ENCODE data around the gene ANKS1A.

Gene ANKS1A

GRCh38 chr6:34909320-34909883 lies 20.3 kb downstream of the ANKS1A start:
- no peak overlapping the region for H3K4me3 ChIP-seq (ENCODE audit: low read depth, low read length)
- TF ChIP-seq CTCF (IDR thresholded peaks at IDR 0.05; ENCODE audit: low read depth, low read length) = no peak

DNA sequence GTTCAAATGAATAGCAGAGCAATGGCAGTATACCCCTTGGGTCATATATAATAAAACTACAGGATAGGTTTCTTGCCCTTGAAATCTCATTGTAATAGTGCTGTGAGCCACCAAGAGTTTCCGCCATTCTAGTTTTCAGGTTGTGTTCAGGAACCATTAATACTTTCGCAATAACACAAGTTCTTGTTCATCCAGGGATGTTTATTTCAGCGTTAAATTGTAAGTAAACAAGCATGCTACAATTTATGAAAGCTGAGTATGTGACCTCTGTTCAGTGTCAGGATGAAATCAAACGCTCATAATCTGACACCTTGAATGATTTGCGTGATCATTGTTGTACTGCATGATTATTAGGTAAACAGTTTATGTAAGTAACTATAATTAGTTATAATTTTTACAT lies 22.8 kb downstream of the ANKS1A start:
- no peak overlapping the region for H3K4me3 ChIP-seq (ENCODE audit: low read depth, low read length)
- no peak for TF ChIP-seq CTCF (IDR thresholded peaks at IDR 0.05; ENCODE audit: low read depth, low read length)

DNA sequence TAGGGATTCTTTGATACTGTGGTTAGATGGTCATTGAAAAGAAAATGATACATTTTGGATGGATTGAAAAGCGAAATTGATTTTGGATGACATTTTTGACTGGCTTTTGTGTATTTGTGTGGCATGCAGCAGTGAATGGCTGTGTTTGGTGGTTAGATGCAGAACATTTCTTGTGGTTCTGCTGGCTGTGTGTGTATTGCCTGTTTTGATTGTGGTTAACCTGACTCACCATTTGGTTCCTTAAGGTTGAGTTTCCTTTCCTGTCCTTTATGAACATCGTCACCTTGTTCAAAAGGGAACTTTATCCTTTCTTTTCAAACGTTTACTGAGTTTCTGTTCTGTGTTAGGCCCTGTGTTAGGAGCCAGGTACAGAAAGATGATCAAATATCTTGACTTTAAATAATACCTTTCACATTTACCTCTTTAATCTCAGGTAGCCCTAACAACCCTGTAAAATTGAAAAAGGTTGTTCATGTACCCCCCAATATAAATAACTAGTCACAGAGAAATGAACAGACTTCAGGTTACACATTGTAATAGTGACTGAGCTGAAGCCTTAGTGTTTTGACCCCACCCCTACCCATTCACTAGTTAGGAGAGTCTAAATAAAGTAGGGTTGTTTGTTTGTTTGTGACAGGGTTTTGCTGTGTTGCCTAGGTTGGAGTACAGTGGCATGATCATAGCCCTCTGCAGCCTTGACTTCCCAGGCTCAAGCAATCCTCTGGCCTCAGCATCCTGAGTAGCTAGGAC lies 23.8 kb downstream of the ANKS1A start:
- TF ChIP-seq CTCF (IDR thresholded peaks at IDR 0.05; ENCODE audit: low read depth, low read length) = no peak
- no peak overlapping the region for H3K4me3 ChIP-seq (ENCODE audit: low read depth, low read length)

DNA sequence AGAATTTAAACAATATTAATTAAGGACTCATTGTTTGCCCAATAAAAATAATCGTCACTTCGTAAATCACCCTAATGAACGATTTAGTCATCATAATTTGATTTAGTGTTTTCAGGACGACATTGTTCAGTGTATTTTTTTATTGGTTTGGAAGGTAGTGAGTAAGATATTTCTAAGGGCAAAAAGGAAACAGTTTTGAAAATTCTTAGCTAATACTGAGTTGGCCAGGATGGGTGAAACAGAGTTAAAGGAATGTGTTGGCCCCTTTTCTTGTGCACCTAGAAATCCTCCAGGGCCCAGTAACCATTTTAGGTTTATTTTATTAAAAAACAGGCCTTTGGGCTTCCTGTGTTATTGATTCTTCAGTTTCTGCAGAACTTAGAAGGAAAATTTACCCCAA lies 25.3 kb downstream of the ANKS1A start:
- no peak for TF ChIP-seq CTCF (IDR thresholded peaks at IDR 0.05; ENCODE audit: low read depth, low read length)
- no peak overlapping the region for H3K4me3 ChIP-seq (ENCODE audit: low read depth, low read length)

DNA sequence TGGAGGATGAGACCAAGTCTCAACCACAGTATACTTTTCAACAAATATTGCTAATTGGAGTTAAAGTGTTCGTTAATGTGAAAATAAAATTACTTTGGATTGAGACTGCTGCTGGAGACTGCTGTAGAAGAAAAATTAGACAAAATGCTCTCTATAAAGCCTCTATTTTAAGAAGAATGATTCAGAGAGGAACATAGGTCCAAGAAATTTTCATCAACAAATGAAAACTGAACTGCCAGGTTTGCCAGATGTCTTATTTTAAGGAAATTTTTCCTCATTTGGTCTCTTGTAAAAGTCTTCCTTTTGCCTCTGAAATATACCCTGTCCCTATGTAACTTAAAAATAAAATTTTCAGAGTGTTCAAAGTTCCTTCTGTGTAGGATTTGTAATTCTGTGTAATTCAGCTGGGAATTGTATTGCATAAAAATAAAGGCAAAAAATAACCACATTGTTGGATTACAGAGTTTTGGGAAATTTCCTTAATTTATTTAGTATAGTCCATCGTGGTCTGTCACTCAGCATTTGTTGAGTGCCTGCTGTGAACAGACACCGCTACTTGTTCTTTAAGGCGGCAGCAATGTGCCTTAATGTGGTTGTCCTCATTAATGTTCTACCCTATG lies 27.4 kb downstream of the ANKS1A start:
- H3K4me3 ChIP-seq (ENCODE audit: low read depth, low read length) = no peak overlapping the region
- TF ChIP-seq CTCF (IDR thresholded peaks at IDR 0.05; ENCODE audit: low read depth, low read length) = no peak

DNA sequence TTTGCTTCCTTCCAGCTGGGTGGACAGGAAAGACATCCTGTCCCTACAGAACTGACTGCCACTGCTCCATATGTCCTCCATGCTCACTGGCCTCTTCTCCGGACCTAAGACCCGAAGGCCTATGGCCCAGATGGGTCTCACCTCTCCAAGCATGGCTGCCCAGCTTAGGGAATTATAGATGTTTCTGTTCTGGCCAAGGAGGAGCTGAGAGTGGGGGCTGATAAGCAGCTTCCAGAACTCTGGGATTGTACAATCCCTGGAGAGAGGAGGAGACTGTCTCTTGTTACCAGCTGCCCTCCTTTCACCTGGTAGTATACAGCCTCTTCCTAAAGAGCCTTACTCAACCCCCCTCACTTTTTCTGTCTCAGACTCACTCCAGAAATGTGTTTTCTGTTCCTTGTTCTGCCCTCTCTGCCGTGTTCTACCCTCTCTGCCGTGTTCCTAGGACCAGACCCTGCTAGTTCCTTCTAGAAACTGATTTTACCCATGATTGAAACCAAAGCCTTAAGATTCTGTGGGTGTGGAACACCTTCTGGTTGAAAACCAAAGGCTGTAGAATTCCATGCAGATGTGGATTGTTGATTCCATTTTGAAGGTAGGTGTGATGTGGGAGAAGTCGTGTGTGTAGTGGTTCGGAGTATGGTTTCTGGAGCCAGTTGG lies 28.7 kb downstream of the ANKS1A start:
- no peak overlapping the region for H3K4me3 ChIP-seq (ENCODE audit: low read depth, low read length)
- no peak for TF ChIP-seq CTCF (IDR thresholded peaks at IDR 0.05; ENCODE audit: low read depth, low read length)

- TF ChIP-seq CTCF (IDR thresholded peaks at IDR 0.05; ENCODE audit: low read depth, low read length) = no peak
- no peak overlapping the region for H3K4me3 ChIP-seq (ENCODE audit: low read depth, low read length)
Measured at GRCh38 chr6:34919651-34920050, 30.6 kb downstream of the ANKS1A start.
